DMS114 treated with DMSO at 0.1 percent for 48 hours (cell line): ENCODE measurements around the gene NKG7.
"Not testable (repeated sequence)": the region's sequence is repeated elsewhere in the genome, so short reads cannot be mapped to it uniquely, and the experiment has no call there.

Experiments
- DNase-seq: peaks from one replicate; lab custom pipeline; 2025; ENCODE audit not compliant: unreplicated experiment; lab: John Stamatoyannopoulos, UW

NKG7 gene, protein sequence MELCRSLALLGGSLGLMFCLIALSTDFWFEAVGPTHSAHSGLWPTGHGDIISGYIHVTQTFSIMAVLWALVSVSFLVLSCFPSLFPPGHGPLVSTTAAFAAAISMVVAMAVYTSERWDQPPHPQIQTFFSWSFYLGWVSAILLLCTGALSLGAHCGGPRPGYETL

DNA sequence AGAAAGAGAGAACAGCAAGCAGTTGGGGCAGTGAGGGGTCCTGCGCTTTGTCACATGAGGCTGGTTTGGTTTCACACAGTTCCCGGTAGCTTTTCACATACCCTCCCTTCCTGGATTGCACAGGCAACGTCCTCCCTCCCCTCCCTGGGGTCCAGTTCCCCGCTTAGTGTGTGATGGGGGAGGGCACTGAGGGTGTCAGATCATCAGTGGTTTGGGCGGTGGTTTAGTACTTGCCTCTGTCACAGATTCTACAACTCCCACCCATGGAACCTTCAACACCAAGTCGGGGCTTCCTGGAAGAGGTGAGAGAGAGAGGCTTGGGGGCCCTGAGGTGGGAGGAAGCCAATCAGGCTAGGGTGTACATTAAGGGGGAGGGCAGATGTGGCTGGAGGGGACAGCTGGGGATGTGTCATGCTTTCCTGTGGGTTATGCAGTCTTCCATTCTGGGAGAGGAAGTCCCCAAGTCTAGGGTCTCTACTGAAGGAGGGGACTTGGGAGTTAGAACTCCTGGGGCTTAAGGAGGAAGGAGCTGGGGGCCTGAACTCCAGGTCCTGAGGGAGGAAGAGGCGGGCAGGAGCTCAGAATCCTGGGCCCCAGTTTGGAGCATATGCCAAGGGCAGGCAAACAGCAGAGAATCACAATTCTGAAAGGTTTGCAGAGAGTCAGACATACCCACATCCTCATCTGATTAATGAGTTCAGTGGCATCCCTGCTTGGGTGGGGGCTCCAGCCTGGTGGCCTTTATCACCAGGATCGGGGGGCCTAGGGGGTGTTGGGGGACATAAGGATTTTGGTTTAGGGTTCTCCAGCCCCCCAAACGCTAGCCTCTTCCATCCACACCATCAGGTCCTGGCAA lies at the start of gene NKG7:
Gene NKG7, minus strand, starts transcription at position 6 of the 856 bp plus-strand sequence. CDS start 119 bp downstream, outside the sequence.
- DNase-seq: no peak

DNA sequence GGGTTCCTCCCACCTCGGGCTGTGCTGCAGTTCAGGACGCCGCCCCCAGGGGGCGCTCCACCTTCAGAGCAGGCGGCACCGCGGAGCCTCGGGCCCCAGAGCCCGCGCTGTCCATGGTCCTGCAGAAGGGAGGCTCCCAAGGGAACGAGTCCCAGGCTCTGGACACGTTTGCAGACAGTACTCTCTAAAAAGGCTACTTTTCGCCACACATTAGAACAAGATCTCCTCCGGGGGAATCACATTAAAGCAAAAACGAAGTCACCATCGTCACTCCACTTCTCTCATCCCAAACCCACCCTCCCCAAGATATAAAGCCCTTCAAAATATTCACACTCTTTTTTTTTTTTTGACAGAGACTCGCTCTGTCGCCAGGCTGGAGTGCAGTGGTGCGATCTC lies 49.6 kb upstream of the NKG7 start:
- peak; percentile 64 for DNase-seq

DNA sequence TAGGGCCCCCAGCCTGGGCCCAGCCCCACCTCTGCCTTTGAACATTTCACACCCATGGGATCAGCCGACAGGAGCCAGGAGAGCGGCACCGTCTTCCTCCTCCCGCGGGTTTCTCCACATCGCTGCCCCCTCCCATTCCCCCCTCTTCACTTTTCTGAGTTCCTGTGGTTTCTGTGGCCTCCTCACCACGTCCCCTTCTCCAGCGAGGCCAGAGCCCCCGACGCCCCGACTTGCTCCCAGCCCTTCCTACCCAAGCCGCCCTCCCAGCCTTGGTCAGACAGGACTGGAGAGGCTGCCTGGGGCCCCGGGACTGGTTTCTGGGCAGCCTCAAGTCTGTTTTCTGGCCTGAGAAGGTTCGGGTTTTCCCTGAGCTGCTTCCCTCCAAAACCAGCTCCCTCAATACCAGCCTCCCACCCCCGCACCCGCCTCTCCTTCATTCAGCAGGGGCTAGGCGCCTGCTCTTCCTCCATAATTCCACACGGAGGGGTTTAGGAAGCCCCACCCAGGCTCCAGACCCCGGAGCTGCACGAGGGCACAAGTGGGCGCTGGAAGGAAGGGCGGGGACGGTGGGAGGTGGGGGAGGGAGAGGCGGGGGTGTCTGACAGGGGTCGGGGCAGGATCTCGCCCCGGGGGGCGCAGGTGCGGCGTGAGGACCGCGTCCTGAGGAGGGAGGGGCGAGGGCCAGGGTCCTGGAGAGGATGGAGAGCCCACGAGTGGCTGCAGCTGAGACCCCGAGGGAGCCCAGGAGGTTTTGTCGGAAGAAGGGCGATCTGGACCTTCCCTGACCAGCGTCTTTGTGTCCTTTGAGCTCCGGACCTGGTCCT lies 49.0 kb upstream of the NKG7 start:
- DNase-seq: no peak

DNA sequence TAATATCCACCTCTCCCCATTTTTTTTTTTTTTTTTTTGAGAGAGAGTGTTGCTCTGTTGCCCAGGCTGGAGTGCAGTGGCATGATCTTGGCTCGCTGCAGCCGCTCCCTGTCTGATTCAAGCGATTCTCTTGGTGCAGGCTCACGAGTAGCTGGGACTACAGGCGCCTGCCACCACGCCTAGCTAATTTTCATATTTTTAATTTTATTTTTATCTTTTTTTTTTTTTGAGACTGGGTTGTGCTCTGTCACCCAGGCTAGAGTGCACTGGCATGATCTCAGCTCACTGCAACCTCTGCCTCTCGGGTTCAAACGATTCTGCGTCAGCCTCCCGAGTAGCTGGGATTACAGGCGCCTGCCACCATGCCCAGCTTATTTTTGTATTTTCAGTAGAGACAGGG lies 48.1 kb upstream of the NKG7 start:
- not testable (repeated sequence) for DNase-seq

DNA sequence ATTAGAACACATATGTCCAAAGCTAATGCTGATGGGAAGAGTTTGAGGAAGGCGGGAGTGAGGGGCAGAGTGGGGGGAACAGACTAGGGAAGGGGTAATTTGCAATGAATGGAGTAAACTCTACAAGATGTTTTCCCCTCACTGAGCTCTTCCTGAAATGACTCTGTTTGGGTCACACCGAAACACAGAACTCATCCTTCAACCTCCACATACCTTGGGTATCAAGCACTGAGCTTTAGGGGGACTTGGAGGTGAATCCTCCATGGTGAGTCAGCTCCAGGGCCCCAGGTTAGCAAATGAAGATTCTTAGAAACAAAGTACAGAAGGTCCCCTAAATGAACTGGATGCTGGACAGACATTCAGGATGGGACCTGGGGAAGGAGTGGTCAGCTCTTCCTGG lies 46.3 kb upstream of the NKG7 start:
- no peak for DNase-seq

DNA sequence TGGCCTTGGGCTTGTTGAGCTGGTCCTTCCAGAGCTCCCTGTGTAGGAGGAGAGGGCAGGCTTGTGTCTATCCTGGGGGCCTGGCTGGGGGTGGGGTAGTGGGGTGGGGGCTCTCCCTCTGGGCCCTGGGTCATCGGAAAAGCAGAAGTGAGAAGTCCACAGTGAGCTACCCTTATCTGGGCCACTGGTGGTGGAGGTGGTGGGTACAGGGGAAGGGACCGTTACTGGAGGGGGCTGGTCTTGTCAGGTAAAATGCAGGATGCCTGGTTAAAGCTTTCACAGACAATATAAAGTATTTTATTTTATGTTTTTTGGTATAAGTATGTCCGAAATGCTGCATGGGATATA lies 45.3 kb upstream of the NKG7 start:
- no peak for DNase-seq

DNA sequence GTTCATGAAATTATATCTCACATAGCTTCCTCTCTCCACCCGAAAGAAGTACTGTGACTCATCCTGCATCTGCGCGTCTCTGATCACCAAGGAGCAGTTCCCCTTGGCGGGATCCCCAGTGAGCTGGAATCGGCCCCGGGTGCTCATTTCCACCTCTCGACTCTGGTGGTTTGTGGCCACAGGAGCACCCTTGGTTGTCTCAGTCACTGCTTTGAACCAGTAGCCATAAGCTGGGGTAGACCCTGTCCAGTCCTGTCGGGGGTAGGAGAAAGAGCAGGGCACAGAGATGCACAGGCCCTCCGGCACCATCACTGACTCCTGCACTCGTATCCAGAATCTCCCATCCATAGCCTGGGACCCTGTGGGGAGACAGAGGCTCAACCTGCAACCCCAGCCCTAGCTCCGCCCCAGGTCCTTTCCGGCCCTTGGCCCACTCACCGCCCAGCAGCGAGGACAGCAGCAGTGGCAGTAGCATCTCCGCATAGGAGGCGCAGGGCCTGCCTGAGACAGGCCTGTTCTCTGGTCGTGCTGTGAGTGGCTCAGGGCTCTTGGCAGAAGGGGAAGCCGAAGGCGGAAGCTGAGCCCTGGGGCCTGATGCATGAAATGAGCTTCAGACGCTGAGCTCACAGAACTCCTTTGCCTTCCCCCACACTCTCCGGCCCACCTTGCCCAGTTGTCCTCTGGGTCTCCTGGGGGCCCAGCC lies 44.8 kb upstream of the NKG7 start, which contains the start of gene SIGLEC10:
Gene SIGLEC10, minus strand, starts transcription at position 536 of the 703 bp plus-strand sequence. Its CDS starts 61 bp downstream, at position 475.
- no peak for DNase-seq

DNA sequence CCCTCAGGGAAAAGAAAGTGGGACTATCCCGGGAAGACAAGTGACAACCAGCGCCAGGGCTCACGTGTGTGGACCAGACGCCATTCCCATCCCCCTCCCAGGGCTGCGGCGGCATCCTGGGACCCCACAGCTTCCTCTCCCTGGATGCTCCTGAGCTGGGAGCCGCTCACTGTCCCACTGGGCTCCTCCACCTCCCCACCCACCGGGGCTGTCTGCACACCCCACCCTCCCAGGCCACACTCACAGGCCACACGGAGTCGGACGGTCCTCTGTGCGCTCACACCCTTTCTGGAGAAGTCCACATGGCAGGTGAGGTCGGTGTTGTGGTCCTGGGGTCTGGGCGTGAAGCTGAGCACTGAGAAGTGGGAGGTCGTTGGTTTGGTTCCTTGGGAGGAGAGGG lies 44.0 kb upstream of the NKG7 start:
- DNase-seq: not testable (repeated sequence)

DNA sequence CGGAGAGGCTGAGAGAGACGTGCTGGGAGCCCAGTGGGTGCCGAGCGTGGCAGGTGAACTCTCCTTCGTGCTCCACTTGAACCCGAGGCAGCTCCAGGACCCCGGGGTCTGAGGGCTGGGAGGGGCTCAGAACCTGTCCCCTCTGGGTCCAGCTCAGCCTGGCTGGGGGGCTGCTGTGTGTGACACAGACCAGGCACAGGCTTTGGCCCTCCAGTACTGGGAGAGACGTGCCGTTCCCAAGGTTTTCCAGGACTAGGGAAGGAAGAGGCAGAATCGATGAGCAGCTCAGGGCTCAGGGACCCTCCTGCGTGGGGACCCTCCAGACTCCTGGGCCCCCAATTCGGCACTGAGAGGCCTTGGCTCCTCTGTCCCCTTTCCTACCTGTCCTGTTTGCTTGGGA lies 42.7 kb upstream of the NKG7 start:
- DNase-seq: no peak

DNA sequence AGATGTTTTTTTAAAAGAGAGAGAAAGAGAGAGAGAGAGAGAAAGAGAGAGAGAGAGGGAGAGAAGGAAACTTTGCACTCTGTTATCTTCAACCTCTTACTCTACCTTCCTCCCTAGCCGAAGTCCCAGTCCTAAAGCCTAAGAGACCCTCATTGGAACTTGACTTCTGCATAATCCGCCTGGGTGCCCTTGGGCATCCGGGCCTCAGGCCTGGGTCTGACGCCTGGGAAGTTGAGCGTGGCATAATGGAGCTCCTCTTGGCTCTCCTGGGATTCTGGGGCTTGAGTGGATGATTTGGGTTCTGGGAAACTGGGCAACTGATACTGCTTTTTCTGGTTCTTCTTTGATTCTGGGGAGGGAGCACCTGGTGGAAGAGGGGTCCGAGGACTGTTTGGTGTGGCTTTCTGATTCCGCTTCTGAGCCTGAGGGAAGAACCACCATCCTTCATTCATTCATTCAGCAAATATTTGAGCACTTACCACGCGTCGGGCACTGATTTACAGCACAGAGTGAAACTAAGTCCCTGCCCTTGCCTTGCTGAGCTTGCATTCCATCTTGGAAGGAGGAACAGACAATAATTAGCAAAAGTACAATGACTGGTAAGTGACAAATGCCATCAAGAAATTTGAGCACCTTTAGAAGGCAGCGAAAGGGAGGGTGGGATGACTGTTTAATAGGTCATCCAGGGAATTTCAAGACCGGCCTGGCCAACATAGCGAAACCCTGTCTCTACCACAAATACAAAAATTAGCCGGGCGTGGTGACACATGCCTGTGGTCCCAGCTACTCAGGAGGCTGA lies 38.7 kb upstream of the NKG7 start:
- DNase-seq: no peak

DNA sequence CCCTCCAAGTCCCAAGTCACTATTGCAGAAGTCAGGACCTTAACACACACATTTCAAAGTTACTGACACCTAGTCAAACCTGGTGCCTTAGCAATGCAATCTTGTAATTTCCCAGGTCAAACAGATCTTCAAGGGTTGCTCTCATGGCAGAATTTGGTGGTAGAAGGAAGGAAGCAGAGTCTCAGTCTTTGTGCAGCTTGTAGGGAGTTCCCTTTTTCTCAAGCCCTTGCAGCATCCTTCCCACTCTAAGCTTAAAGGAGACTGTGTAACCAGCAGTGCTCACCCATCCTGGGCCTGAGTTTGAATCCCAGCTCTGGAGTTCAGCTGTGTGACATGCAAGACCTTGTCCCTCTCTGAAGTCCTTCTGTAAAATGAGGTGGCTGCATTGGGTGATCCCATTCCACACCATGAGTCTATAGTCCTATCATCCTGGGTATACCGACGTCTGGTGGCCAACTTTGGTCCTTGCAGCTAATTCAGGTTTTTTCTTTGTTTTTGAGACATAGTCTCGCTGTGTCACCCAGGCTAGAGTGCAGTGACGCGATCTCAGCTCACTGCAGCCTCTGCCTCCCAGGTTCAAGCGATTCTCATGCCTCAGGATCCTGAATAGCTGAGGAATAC lies 35.2 kb upstream of the NKG7 start:
- DNase-seq: no peak

DNA sequence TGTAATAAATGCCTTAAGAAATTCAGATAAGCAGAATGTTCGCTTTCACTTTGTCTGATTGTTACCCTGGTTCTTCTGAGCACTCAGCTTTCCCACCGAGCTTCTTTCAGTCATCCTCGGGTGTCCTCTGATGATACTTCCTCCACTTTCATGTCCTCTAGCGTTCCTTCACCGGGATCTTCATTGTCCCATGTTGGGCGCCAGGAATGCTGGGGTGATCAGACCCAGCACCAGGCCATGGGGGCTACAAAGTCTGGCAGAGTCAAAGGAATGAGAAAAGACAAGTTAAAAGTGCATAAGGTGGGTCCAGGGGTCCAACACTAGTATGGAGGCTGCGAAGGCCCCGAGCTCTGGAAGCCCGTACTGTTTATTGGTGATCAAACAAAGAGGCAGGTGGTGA lies 29.7 kb upstream of the NKG7 start:
- DNase-seq: no peak

DNA sequence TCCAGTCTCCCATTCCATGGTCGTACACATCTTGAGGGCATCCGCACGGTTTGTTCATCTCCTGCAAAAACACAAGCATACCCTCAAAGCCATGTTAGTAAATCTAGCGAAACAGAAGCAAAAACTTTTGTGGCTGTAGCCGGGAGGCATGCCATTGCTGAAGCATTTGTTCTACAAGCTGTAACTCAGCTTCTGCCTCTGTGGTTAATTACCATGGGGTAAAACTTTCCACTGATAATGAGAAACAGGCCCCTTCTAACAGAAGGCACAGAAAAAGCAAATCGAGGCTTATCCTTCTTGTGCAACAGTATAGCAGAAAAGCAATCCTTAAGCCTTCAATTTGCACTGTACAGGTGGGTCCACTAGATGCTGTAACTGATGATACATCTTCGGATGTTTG lies 27.5 kb upstream of the NKG7 start:
- DNase-seq: not testable (repeated sequence)

DNA sequence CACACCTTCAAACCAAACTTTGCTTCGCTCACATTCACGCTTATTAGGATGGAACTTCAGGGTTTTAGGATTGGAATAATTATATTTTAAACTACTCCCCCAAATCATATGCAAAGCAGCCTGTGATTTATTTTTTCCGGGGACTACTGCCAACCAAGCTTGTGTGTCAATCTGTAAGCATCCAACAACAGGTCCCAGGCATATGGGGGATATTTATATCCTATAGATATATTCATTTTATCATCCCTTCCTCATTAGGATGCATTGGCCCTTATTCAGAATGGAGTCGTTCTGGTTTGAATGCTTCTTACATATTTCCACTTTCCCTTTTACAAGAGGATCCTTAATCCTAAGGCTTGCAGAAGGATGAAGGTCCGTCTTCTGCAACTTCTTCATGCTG lies 26.8 kb upstream of the NKG7 start:
- DNase-seq: no peak

DNA sequence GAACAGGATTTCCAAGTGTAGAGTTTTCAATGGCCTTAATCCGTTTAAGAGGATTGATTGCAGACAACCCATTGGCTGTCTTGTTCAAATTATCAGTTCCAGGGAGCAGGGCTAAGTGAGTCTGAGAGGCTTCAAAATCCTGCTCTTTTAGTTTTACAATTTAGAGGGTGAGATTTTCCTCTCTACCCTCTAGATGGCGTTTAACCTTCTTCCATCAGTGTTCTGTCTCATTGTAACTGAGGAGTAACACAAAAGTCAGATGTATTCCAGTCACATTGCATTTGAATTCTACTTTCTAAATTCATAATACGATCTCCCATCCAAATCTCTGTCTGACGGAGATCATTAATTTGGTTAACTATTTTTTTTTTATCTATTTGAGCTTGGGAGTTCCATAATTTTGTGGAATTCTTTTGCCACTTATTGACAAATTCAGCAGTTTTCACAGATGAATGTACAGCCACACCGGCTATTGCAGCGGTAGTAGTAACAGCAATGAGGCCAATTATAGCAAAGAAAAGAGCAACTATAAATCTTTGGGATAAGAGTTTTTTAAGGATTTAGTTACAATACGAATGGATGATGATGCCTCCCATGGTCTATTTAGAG lies 25.7 kb upstream of the NKG7 start:
- DNase-seq: peak; percentile 63

DNA sequence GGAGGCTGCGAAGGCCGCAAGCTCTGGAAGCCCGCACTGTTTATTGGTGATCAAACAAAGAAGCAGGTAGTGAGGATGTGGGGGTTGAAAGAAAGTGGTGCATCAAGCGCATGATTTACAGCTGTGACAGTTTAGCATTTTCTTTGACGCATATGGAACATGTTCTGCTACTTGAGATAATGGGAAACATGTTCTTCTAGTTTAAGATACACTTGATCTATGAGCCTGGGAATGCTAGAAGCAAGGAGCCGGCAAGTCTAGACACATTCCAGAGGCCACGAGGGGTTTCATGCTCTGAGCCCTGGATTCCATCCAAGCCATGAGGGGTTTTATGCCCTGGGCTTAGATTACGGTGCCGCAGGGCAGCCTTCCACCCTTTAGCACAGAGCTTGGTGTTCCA lies 25.0 kb upstream of the NKG7 start:
- DNase-seq: not testable (repeated sequence)

DNA sequence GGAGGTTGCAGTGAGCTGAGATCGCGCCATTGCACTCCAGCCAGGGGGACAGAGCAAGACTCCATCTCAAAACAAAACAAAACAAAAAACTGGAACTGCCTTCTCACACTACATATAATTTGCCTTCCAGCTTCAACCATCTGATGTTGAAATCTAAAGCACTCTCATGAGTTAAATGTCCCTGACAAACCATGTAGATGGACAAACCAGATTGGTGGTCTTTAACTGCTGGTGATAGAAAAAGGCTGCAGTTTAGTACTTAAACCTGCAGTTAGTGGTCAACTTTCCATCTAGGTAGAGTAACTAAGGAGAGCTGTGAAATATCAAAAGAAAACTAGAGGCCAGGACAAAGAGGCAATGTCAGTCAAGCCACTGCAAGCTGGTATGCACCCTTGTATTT lies 23.7 kb upstream of the NKG7 start:
- no peak for DNase-seq

DNA sequence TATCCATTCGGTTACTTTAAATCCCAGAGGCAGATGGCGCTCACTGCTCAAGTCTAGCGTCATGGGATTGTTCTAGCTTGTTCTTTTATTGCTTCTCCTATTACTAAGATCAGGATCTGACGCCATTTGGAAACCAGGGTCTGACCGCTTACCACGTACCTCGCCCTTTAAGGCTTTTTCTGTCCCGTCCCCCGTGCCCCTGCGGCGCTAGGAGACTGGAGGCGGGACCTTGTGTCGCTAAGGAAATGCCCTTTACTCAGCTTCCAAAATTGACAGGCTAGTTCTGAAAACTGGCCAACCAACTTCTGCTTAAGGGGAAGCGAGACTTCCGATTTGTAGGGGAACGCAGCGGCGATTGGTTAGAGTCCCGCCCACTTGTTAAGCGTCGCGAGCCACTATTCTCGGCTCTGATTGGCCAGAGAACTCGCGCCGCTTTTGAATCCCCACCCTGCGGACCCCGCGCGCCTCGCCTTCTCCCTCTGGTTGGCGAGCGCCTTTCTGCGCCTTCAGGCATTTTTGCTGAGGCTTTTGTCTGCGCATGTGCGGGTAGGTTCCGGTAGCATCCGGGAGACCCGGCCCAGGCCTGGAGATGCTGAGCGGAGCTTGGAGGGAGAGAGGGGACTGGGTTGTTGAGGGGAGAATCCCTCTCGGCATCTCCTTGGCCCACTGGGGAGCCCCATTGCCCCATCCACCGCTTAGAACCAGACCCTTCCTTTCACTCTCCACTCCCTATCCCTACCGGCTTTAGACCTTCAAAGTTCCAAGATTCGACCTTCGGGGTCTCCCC lies 21.8 kb upstream of the NKG7 start:
- peak; percentile 99 for DNase-seq

DNA sequence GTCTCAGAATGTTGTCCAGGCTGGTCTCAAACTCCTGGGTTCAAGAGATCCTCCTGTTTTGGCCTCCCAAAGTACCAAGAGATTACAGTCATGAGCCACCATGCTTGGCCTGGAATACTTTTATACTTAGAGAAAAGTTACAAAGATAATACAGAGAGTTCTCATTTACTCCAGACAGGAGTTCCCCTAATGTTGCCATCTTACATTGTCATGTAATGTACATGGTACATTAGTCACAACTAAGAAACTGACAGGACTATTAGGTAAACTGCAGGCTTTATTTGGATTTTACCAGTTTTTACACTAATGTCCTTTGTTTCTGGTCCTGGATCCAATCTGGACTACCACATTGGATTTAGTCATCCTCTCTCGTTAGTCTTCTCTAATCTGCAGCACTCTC lies 20.2 kb upstream of the NKG7 start:
- DNase-seq: no peak
